ENCODE results near the gene NID1. TPM values are rescaled to one million over a fixed set of nuclear protein-coding genes. Genes with fewer than 3 reads are reported as not detected.

The NID1 gene
- total and polyA plus RNA-seq, 9 of the 15 experiments (the other 6 are each of a cell fraction or from before 2014, with no cell fraction given): 0.22 TPM; not detected in 8

- H4K20me1 ChIP-seq (replicated peaks; ENCODE audit: control insufficient read depth, insufficient read depth, low read length): no peaks in the 10 kb centered on the region; the same call in 1 of the 2 replicates
- H3K9ac ChIP-seq (ENCODE audit: insufficient read depth in 1 of 2, low read depth in 2 of 2, low read length in 2 of 2): no peak overlapping the region
- peaks cover 19 to 33% of the 10 kb centered on the region in 2 experiments; a peak in 3 of 5 replicates for H3K27me3 ChIP-seq (ENCODE audit: control insufficient read depth in 2 of 2, insufficient read depth in 2 of 2, low read length in 2 of 2)
- H3K79me2 ChIP-seq (ENCODE audit: control insufficient read depth, insufficient read depth, low read length): no peaks in the 10 kb centered on the region
- TF ChIP-seq CBFA2T3 (IDR thresholded peaks at IDR 0.05) (peak; percentile 29; the same call in 1 of the 2 replicates), XRCC4 (IDR thresholded peaks at IDR 0.05; ENCODE audit: extremely low read depth, insufficient read depth, insufficient read length) (no peak)
- WGBS (ENCODE audit: insufficient coverage, low coverage, missing lambda C conversion rate): under 1% methylated on average over 17 of the region's 17 CpGs
- ATAC-seq (no peak; the same call in 2 of the 3 replicates), DNase-seq (ENCODE audit: extremely low read depth in 1 of 4, low spot score in 3 of 4) (no peak), FAIRE-seq (no peak)
- no peak overlapping the region for H3K4me2 ChIP-seq (ENCODE audit: insufficient read depth, low read length)
- intact Hi-C loops (cut with micrococcal nuclease) (no loop called here), in situ Hi-C loops (cut with MboI) (no loop called here)
- H3K36me3 ChIP-seq (ENCODE audit: control insufficient read depth, insufficient read depth, low read length): no peaks in the 10 kb centered on the region
- no peak overlapping the region for H2AFZ ChIP-seq (ENCODE audit: low read depth, low read length)
- POLR2A ChIA-PET: interaction anchor here (0.5 to 1.1 kb wide), 4 partner anchors 21 to 991 kb away, joined by 3 read pairs; partner anchors contain the start of gene B3GALNT2
- no TSS peak for BruUV-seq (replicated peaks)
- no peaks in the 10 kb centered on the region for H3K9me1 ChIP-seq (ENCODE audit: control insufficient read depth, insufficient read depth, low read length)
- no peak overlapping the region for H3K27ac ChIP-seq (ENCODE audit: extremely low read depth, low read depth, low read length)
- H3K4me3 ChIP-seq: no peak overlapping the region
- no peaks in the 10 kb centered on the region for H3K9me3 ChIP-seq (replicated peaks; ENCODE audit: control insufficient read depth, insufficient read depth, low read depth, low read length)
- no peaks in the 10 kb centered on the region for H3K4me1 ChIP-seq (replicated peaks in 1 of 2; ENCODE audit: control insufficient read depth in 2 of 2, insufficient read depth in 2 of 2, low read length in 2 of 2)
- CTCF ChIA-PET (ENCODE audit: low intra/inter-chr PET ratio): no interaction called here
These were observed 23.0 kb downstream of the NID1 start for GRCh38 chr1:236041631-236042618.

Measured in K562 (cell line).